SK-N-SH (cell line): ENCODE data around the gene MFAP1. TPM values are rescaled to one million over a fixed set of nuclear protein-coding genes. Genes with fewer than 3 reads are reported as not detected.

ENCODE experiments used
- CTCF ChIA-PET: fragments of 300-600, 350-600 bp; formaldehyde crosslinking; extraction: SDS; loops from one replicate; lab custom pipeline; 2021; lab: Yijun Ruan, JAX
- POLR2A ChIA-PET: fragments of 350-600 bp; sonication (Branson Sonifier 250); formaldehyde crosslinking; extraction: SDS; loops from one replicate; lab custom pipeline; 2020; ENCODE audit warnings: antibody characterized with exemption, inconsistent platforms; lab: Yijun Ruan, JAX
- DNase-seq: peaks from one replicate; pipeline ENCODE4 v3.0.0; 2012
- H2AFZ ChIP-seq: fragments of 200-600 bp; sonication (generic); 2 replicates; pipeline ENCODE4 v1.8.1; 2016; ENCODE audit warnings: antibody characterized with exemption, mild to moderate bottlenecking, low read depth
- H3F3A ChIP-seq: fragments of 200-600 bp; sonication (generic); replicated peaks from 2 replicates; pipeline ENCODE3; 2016; ENCODE audit warnings: antibody characterized with exemption, mild to moderate bottlenecking; ENCODE audit not compliant: insufficient read depth
- H3K27ac ChIP-seq, 2 experiments: fragments of 200-500 bp in 1 of 2; fragments of 200-600 bp in 1 of 2; sonication (Bioruptor generic) in 1 of 2; sonication (generic), shearing (Covaris generic) in 1 of 2; 2 replicates each; pipeline versions ENCODE4 v1.5.1 to v1.6.1; 2014 to 2016; ENCODE audit warnings: low read depth in 2 of 2, inconsistent platforms in 1 of 2, low read length in 1 of 2, mild to moderate bottlenecking in 1 of 2, mixed read lengths in 1 of 2
- H3K27me3 ChIP-seq: fragments of 200-600 bp; sonication (generic), shearing (Covaris generic); 2 replicates; pipeline ENCODE4 v1.6.1; 2016; ENCODE audit warnings: mixed run types; ENCODE audit not compliant: insufficient read depth
- H3K36me3 ChIP-seq, 2 experiments: fragments of 200-500 bp in 1 of 2; fragments of 200-600 bp in 1 of 2; sonication (Bioruptor generic) in 1 of 2; sonication (generic) in 1 of 2; replicated peaks in 1 of 2; 2 replicates each; pipeline versions ENCODE3 to v1.5.1; 2014 to 2016; ENCODE audit warnings: low read length in 1 of 2, mild to moderate bottlenecking in 1 of 2; ENCODE audit not compliant: insufficient read depth in 2 of 2, control insufficient read depth in 1 of 2
- H3K4me1 ChIP-seq, 2 experiments: fragments of 200-500 bp in 1 of 2; fragments of 200-600 bp in 1 of 2; sonication (Bioruptor generic) in 1 of 2; sonication (generic), shearing (Covaris generic) in 1 of 2; 2 replicates each; pipeline versions ENCODE4 v1.5.1 to v1.6.1; 2014 to 2016; ENCODE audit warnings: low read depth in 1 of 2, low read length in 1 of 2, mixed run types in 1 of 2; ENCODE audit not compliant: insufficient read depth in 2 of 2, control insufficient read depth in 1 of 2
- H3K4me2 ChIP-seq: fragments of 200-600 bp; sonication (generic), shearing (Covaris generic); 2 replicates; pipeline ENCODE4 v1.6.1; 2017; ENCODE audit warnings: mixed run types
- H3K4me3 ChIP-seq, 2 experiments: fragments of 200-500 bp in 1 of 2; fragments of 200-600 bp in 1 of 2; sonication (Bioruptor generic) in 1 of 2; sonication (generic), shearing (Covaris generic) in 1 of 2; 2 replicates each; pipeline versions ENCODE4 v1.5.1 to v1.8.1; 2014 to 2016; ENCODE audit warnings: low read depth in 2 of 2, inconsistent platforms in 1 of 2, low read length in 1 of 2, mild to moderate bottlenecking in 1 of 2, mixed read lengths in 1 of 2, moderate library complexity in 1 of 2
- H3K79me2 ChIP-seq: fragments of 200-600 bp; sonication (generic); 2 replicates; pipeline ENCODE4 v1.8.1; 2017; ENCODE audit warnings: mild to moderate bottlenecking; ENCODE audit not compliant: insufficient read depth
- H3K9ac ChIP-seq: fragments of 200-600 bp; sonication (generic); 2 replicates; pipeline ENCODE4 v1.6.1; 2017; ENCODE audit warnings: mixed run types
- H3K9me2 ChIP-seq: fragments of 200-600 bp; sonication (generic); 2 replicates; pipeline ENCODE4 v1.6.1; 2017; ENCODE audit warnings: mixed run types
- H3K9me3 ChIP-seq: fragments of 200-600 bp; sonication (generic); 2 replicates; pipeline ENCODE4 v1.6.1; 2017; ENCODE audit warnings: mixed run types, mild to moderate bottlenecking, moderate library complexity
- H4K20me1 ChIP-seq: fragments of 200-600 bp; sonication (generic); 2 replicates; pipeline ENCODE4 v1.6.1; 2017; ENCODE audit warnings: mild to moderate bottlenecking, mixed run types; ENCODE audit not compliant: insufficient read depth
- EZH2phosphoT487 ChIP-seq: fragments of 200-600 bp; sonication (generic); IDR thresholded peaks from 2 replicates; pipeline ENCODE4 v1.6.1; 2017; ENCODE audit warnings: low read depth, mixed run types, mild to moderate bottlenecking, antibody characterized with exemption, moderate library complexity, borderline replicate concordance
- FOXM1 ChIP-seq: IDR thresholded peaks from 2 replicates; pipeline ENCODE4 v1.4.0; 2012; ENCODE audit warnings: low read depth, mild to moderate bottlenecking
- MEF2A ChIP-seq: IDR thresholded peaks from 2 replicates; pipeline ENCODE4 v1.4.0; 2012; ENCODE audit warnings: low read depth, borderline replicate concordance
- MXI1 ChIP-seq: IDR thresholded peaks from 2 replicates; pipeline ENCODE4 v1.6.1; 2012; ENCODE audit warnings: mild to moderate bottlenecking, low read depth, low read length, improper control_type of control experiment
- NFIC ChIP-seq: IDR thresholded peaks from 2 replicates; pipeline ENCODE4 v1.4.0; 2012; ENCODE audit warnings: borderline replicate concordance
- POLR2AphosphoS5 ChIP-seq: IDR thresholded peaks from 2 replicates; pipeline ENCODE4 v1.6.1; 2012; ENCODE audit warnings: low read depth, low read length
- TCF12 ChIP-seq: IDR thresholded peaks from 2 replicates; pipeline ENCODE4 v1.4.0; 2012
- TEAD4 ChIP-seq: IDR thresholded peaks from 2 replicates; pipeline ENCODE4 v1.4.0; 2012; ENCODE audit warnings: mild to moderate bottlenecking, borderline replicate concordance; ENCODE audit not compliant: insufficient read depth
- YY1 ChIP-seq: IDR thresholded peaks from 2 replicates; pipeline ENCODE4 v1.4.0; 2012; ENCODE audit warnings: low read depth, mild to moderate bottlenecking
- WGBS: methylation state at CpG from one replicate; pipeline ENCODE4 v1.1.6; 2017; ENCODE audit warnings: low lambda C conversion rate; 5-methylcytosine and 5-hydroxymethylcytosine counted together
- polyA plus RNA-seq, 3 experiments: library from polyadenylated mRNA; depleted of rRNA; stranded (reverse); fragments of >200 nt; gene quantifications; 2 replicates each; pipeline ENCODE4 v1.2.3, GENCODE V29; 2012
- TF ChIP-seq, protein P1 (sequence below): fragments of 200-600 bp; sonication (generic); IDR thresholded peaks from 2 replicates; pipeline ENCODE4 v1.6.1; 2017; ENCODE audit warnings: antibody characterized with exemption, mild to moderate bottlenecking, moderate library complexity
- TF ChIP-seq, protein P2 (sequence below): IDR thresholded peaks from 2 replicates; pipeline ENCODE4 v1.6.1; 2012; ENCODE audit warnings: mild to moderate bottlenecking, low read depth, low read length, moderate library complexity

Gene MFAP1
- polyA plus RNA-seq, 1 of the 3 experiments (the other 2 are of a cell fraction), result 16.5 TPM

DNA sequence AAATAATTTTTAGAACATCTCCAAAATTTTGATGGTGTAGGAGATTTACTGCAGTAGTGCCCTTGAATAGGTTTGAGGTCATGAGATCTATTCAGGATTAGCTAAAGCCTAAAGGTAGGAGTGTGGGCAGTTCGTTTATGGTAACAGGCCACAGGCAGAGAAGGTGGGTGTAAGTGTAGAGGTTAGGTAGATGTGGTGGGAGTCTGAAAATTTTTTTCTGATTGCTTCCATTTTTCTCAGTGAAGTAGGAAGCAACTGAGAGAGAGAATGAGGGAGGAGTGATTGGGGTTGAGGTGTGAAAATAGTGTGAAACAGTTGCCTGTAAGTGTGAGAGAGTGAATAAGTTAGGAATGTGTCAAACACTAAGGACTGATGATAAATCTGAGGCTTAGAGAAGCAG, 45.5 kb downstream of the MFAP1 start:
- H3K9me3 ChIP-seq, result no peaks in the 10 kb centered on the region
- H3K4me2 ChIP-seq, result no peak overlapping the region
- no peaks in the 10 kb centered on the region for H3K9me2 ChIP-seq
- H3F3A ChIP-seq, result peaks cover 25% of the 10 kb centered on the region
- no peaks in the 10 kb centered on the region for H4K20me1 ChIP-seq
- peaks cover 0 to 2% of the 10 kb centered on the region in 2 experiments for H3K36me3 ChIP-seq
- no peaks in the 10 kb centered on the region for H3K27me3 ChIP-seq
- H3K4me3 ChIP-seq, result no peak overlapping the region
- CTCF ChIA-PET, result interaction anchor here (1.0 kb wide), 1 partner anchor 9 kb away, joined by 3 read pairs; no protein-coding TSS in a partner anchor
- POLR2A ChIA-PET, result no interaction called here
- H3K79me2 ChIP-seq, result no peaks in the 10 kb centered on the region
- no peak overlapping the region for H2AFZ ChIP-seq
- H3K27ac ChIP-seq, result no peak overlapping the region
- H3K4me1 ChIP-seq, result peaks cover 0 to 3% of the 10 kb centered on the region in 2 experiments; a peak in 1 of 4 replicates
- TF ChIP-seq FOXM1 (no peak), TCF12 (no peak), YY1 (no peak), MXI1 (no peak), MEF2A (no peak), TEAD4 (no peak)
- TF ChIP-seq, protein P1, sequence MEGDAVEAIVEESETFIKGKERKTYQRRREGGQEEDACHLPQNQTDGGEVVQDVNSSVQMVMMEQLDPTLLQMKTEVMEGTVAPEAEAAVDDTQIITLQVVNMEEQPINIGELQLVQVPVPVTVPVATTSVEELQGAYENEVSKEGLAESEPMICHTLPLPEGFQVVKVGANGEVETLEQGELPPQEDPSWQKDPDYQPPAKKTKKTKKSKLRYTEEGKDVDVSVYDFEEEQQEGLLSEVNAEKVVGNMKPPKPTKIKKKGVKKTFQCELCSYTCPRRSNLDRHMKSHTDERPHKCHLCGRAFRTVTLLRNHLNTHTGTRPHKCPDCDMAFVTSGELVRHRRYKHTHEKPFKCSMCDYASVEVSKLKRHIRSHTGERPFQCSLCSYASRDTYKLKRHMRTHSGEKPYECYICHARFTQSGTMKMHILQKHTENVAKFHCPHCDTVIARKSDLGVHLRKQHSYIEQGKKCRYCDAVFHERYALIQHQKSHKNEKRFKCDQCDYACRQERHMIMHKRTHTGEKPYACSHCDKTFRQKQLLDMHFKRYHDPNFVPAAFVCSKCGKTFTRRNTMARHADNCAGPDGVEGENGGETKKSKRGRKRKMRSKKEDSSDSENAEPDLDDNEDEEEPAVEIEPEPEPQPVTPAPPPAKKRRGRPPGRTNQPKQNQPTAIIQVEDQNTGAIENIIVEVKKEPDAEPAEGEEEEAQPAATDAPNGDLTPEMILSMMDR, result no peak
- WGBS, result 100% methylated on average over 1 of the region's 1 CpG
- no peak overlapping the region for H3K9ac ChIP-seq
- DNase-seq, result no peak

DNA sequence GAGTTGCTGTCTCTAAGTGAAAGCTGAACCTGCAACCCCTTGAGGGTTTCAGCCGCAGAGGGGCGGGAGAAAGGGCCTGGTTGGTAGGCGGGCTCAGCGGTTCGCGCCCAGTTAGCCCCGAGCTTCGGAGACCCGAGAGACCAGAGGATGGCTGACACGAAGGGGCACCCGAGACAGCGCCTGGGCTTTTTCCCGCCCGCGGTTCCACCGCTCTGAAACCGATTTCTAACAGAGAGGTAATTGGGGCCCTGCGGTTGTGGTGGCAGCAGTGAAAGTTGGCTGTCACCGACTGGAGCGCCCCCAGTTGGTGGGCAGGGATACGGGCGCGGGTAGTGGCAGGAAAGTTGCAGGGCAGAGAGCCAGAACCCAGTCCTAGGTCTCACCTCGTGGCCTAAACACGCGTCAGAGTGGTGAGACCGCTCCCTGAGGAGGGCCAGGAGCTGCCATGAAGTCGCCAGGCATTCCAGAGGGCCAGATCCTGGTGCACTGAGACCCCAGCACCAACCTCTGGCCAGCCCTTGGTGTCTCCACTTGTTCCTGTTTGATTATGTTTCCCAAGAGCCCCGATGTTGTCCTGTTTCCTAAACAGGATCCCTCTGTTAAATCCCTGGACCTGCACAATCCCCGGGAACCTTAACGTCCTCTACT, 47.1 kb downstream of the MFAP1 start:
- Histone ChIP-seq H4K20me1 (no peaks in the 10 kb centered on the region), H3K27ac (peak overlapping the region in 1 of 2 experiments; percentile 22; a peak in 2 of 4 replicates), H3K79me2 (no peaks in the 10 kb centered on the region), H3K4me2 (peak overlapping the region; percentile 75), H3K4me3 (peak overlapping the region; percentile 48 to 57), H2AFZ (peak overlapping the region; percentile 69), H3K9ac (peak overlapping the region; percentile 23; the same call in 1 of the 2 replicates), H3K27me3 (no peaks in the 10 kb centered on the region)
- 6% methylated on average over 25 of the region's 31 CpGs for WGBS
- DNase-seq, result peak; percentile 65
- TF ChIP-seq, protein P1, result peak; percentile 74
- peak; percentile 56; the same call in 1 of the 2 replicates for TF ChIP-seq NFIC
- no peak for TF ChIP-seq POLR2AphosphoS5
- TF ChIP-seq EZH2phosphoT487, result no peak
- TF ChIP-seq, protein P2, sequence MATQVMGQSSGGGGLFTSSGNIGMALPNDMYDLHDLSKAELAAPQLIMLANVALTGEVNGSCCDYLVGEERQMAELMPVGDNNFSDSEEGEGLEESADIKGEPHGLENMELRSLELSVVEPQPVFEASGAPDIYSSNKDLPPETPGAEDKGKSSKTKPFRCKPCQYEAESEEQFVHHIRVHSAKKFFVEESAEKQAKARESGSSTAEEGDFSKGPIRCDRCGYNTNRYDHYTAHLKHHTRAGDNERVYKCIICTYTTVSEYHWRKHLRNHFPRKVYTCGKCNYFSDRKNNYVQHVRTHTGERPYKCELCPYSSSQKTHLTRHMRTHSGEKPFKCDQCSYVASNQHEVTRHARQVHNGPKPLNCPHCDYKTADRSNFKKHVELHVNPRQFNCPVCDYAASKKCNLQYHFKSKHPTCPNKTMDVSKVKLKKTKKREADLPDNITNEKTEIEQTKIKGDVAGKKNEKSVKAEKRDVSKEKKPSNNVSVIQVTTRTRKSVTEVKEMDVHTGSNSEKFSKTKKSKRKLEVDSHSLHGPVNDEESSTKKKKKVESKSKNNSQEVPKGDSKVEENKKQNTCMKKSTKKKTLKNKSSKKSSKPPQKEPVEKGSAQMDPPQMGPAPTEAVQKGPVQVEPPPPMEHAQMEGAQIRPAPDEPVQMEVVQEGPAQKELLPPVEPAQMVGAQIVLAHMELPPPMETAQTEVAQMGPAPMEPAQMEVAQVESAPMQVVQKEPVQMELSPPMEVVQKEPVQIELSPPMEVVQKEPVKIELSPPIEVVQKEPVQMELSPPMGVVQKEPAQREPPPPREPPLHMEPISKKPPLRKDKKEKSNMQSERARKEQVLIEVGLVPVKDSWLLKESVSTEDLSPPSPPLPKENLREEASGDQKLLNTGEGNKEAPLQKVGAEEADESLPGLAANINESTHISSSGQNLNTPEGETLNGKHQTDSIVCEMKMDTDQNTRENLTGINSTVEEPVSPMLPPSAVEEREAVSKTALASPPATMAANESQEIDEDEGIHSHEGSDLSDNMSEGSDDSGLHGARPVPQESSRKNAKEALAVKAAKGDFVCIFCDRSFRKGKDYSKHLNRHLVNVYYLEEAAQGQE, result no peak
- TF ChIP-seq, all 33 proteins: peak for 2
- H3K36me3 ChIP-seq, result peaks cover 4 to 14% of the 10 kb centered on the region in 2 experiments
- POLR2A ChIA-PET, result interaction anchor here (1.3 kb wide), 1 partner anchor 12 kb away, joined by 3 read pairs; no protein-coding TSS in a partner anchor
- no peaks in the 10 kb centered on the region for H3K9me2 ChIP-seq
- peaks cover 0 to 3% of the 10 kb centered on the region in 2 experiments; a peak in 1 of 4 replicates for H3K4me1 ChIP-seq
- no peaks in the 10 kb centered on the region for H3K9me3 ChIP-seq
- CTCF ChIA-PET, result interaction anchor here (0.6 to 2.5 kb wide), 8 partner anchors 9 to 343 kb away, joined by 3 to 7 read pairs (median 4); partner anchors contain the start of gene SERF2
- peaks cover 30% of the 10 kb centered on the region for H3F3A ChIP-seq
